Kidney epithelial cell (primary cell): ENCODE measurements around the gene ENPP1. TPM values are rescaled to one million over a fixed set of nuclear protein-coding genes. Genes with fewer than 3 reads are reported as not detected.

Source experiments
- DNase-seq: peaks from one replicate; pipeline ENCODE4 v3.0.0-alpha.2; 2010; ENCODE audit warnings: low read depth
- H3K27me3 ChIP-seq: 2 replicates; pipeline ENCODE4 v1.6.0; 2011; ENCODE audit warnings: low read length; ENCODE audit not compliant: control insufficient read depth, insufficient read depth
- H3K36me3 ChIP-seq: 2 replicates; pipeline ENCODE4 v1.5.1; 2011; ENCODE audit warnings: low read length; ENCODE audit not compliant: control insufficient read depth, insufficient read depth
- H3K4me3 ChIP-seq: 2 replicates; pipeline ENCODE4 v1.5.1; 2011; ENCODE audit warnings: low read depth, mild to moderate bottlenecking, control low read depth, low read length
- total RNA-seq: library from RNA; depleted of rRNA; stranded (reverse); fragments of >200 nt; gene quantifications from 2 replicates; pipeline ENCODE4 v1.2.3, GENCODE V29; 2015
- TF ChIP-seq, protein P1 (sequence below): IDR thresholded peaks from 2 replicates; pipeline ENCODE4 v1.5.1; 2011; ENCODE audit warnings: mild to moderate bottlenecking, moderate library complexity, low read length, control low read depth, inconsistent platforms; ENCODE audit not compliant: insufficient read depth, poor library complexity, severe bottlenecking

Gene ENPP1
- total RNA-seq, 1 donor from 2014 or later: 1.2 TPM

DNA sequence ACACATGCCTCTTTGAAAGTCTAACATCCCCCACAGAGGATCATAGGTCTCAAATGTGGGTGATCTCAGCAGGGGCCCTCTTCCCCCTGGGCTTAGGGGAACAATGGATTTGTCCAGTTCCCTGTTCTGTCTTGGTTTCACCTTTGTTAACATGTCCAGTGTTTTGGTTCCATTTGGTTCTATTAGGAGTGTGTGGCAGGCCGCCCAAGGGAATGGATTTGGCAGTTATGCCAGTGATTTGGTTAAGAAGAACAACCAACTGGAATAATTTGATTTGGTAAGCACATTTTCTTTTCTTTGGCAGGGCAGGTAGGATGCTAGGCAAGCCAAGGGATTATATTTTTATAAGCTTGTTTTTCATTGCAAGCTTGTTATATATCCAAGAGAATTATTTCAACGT, 28.5 kb upstream of the ENPP1 start:
- H3K36me3 ChIP-seq: no peaks in the 10 kb centered on the region

DNA sequence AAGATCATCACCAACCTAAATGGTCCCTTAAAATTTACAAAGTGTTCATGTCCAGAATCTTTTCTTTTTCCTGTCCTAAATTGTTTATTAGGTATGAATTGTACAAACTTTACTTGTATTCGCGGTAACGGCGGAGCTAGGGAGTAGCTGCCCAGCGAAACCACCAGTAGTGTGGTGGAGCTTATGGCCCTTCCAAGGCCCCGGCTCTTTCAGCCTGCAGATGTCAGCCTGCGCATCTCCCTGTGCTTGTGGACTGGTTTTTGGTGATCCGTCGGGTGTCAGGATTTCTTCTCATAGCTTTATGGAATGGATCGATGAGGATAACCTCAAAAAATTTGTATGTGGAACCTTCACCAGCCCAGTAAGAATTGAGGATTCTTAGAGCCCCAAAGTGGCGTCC, 27.2 kb upstream of the ENPP1 start:
- TF ChIP-seq, protein P1, sequence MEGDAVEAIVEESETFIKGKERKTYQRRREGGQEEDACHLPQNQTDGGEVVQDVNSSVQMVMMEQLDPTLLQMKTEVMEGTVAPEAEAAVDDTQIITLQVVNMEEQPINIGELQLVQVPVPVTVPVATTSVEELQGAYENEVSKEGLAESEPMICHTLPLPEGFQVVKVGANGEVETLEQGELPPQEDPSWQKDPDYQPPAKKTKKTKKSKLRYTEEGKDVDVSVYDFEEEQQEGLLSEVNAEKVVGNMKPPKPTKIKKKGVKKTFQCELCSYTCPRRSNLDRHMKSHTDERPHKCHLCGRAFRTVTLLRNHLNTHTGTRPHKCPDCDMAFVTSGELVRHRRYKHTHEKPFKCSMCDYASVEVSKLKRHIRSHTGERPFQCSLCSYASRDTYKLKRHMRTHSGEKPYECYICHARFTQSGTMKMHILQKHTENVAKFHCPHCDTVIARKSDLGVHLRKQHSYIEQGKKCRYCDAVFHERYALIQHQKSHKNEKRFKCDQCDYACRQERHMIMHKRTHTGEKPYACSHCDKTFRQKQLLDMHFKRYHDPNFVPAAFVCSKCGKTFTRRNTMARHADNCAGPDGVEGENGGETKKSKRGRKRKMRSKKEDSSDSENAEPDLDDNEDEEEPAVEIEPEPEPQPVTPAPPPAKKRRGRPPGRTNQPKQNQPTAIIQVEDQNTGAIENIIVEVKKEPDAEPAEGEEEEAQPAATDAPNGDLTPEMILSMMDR: no peak
- Histone ChIP-seq H3K27me3 (no peaks in the 10 kb centered on the region), H3K4me3 (no peak overlapping the region), H3K36me3 (no peaks in the 10 kb centered on the region)
- no peak for DNase-seq

More for the DNA sequence above, 28.5 kb upstream of the ENPP1 start:
- no peak overlapping the region for H3K4me3 ChIP-seq
- no peaks in the 10 kb centered on the region for H3K27me3 ChIP-seq
- no peak for DNase-seq
- TF ChIP-seq, protein P1: no peak

DNA sequence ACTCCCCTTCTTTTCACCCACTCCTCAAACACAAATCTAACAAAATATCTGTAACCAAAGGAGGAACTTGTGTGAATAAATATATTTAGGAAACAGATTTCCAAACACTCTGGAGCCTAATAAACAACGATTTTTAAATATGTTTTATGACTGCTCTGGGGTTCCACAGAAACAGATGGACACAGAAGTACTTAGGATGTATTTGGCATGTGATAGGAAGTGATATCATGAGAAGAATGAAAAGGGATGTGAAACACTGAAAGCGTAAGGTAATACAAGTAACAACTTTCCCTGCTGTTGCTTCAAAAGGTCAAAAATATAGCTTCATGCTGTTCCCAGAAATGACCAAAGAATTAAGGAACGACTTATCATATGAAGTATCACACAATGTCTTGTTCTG, 26.1 kb upstream of the ENPP1 start:
- TF ChIP-seq, protein P1: no peak
- H3K36me3 ChIP-seq: no peaks in the 10 kb centered on the region
- H3K27me3 ChIP-seq: no peaks in the 10 kb centered on the region
- DNase-seq: no peak
- H3K4me3 ChIP-seq: no peak overlapping the region

DNA sequence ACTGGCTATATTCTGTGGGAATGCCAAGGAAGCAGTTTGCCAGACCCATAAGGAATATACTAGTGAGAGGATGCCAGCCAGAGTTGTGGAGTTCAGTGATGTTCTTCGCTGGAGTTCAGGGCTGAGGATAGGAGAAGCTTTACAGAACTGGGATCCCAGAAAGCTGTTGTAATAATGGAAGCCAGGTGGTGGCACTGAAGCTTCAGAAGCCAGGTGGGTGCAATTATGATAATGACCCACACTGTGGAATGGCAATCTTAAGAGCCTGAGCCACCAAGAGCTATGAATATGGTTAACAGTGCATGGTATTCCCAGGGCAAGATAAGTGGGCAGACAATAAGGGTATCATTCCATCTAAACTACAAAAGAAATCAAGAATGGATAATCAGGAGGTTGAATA, 25.1 kb upstream of the ENPP1 start:
- DNase-seq: no peak
- Histone ChIP-seq H3K4me3 (no peak overlapping the region), H3K36me3 (no peaks in the 10 kb centered on the region), H3K27me3 (no peaks in the 10 kb centered on the region)
- TF ChIP-seq, protein P1: peak; percentile 24

DNA sequence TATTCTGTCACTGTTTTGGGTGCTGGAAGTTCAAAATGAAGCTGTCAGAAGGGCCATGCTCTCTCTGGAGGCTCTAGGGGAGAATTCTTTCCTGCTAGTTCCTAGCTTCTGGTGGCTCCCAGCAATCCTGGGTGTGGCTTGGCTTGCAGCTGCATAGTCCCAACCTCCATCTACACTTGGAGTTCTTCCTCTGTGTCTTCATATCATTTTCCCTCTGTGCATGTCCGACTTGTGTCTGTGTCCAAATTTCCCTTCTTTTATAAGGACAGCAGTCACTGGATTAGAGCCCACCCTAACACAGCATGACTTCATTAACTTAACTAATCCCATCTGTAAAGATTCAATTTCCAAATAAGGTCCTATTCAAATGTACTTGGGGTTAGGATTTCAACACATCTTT, 23.3 kb upstream of the ENPP1 start:
- TF ChIP-seq, protein P1: no peak
- H3K36me3 ChIP-seq: no peaks in the 10 kb centered on the region
- H3K4me3 ChIP-seq: no peak overlapping the region
- no peak for DNase-seq
- no peaks in the 10 kb centered on the region for H3K27me3 ChIP-seq

DNA sequence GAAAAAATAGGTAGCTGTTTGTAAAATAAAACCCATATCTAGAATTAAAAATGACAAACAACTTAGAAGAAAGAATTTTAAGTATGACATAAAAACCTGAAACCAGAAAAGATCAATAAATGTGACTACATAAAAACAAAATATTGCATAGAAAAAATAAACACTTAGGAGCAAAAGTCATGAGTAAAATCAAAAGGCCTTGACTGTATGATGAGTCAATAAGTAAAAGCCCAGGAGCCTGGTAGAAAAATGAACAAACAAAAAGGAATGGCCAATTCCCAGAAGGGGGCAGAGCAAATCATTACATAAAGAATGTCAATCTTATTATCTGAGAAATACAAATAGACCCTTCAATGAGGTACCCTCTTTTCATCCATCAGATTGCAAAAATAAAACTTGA, 20.7 kb upstream of the ENPP1 start:
- TF ChIP-seq, protein P1: no peak
- Histone ChIP-seq H3K36me3 (no peaks in the 10 kb centered on the region), H3K27me3 (no peaks in the 10 kb centered on the region), H3K4me3 (no peak overlapping the region)
- no peak for DNase-seq
